Superior temporal gyrus (tissue), 1 donor: ENCODE data around the gene COL4A5.
A peak's percentile ranks its signal among the peaks of the same experiment; 100 is the strongest.

Experiments
- DNase-seq: peaks from one replicate; pipeline ENCODE4 v3.0.0-alpha.2; 2016; ENCODE audit errors: extremely low spot score

The COL4A5 gene

DNA sequence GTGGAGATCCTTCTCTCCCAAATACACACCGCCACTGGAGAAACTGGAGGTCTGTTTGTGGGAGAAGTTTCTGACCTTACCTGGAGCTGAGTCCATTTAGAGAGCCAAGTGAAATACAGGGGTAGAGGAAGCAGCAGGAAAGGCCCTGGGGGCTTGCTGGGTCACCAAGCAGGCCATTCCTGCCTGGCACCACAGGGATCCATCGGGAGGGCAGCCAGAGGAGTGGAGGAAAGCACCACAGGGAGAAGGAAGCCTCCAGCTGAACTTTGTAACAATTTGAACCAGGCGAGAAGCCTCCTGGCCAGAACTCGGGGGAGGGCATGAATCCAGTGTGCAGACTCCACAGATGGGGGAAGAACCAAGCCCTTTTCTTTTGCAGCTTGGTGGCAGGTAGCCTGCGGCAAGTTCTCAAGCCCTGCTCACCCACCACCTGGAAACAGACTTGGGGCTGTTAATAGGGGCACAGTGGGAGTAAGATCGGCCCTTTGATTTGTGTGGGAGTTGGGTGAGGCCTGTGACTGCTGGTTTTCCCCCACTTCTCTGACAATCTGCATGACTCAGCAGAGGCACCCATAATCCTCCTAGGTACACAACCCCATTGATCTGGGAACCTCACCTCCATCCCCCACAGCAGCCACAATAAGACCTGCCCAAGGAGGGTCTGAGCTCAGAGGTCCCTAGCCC lies 202.1 kb downstream of the COL4A5 start:
- no peak for DNase-seq

DNA sequence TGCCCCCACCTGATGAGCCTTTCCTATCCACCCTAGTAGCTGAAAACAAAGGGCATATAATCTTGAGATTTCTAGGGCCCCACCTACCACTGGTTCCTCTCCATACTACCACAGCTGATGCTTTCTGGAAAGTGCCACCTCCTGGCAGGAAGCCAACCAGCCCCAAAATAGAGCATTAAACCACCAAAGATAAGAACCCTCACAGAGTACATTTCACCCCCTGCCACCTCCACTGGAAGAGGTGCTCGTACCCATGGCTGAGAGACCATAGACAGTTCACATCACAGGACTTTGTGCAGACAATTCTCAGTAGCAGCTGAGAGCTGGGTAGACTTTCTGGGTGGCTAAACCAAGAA lies 202.6 kb downstream of the COL4A5 start:
- no peak for DNase-seq

DNA sequence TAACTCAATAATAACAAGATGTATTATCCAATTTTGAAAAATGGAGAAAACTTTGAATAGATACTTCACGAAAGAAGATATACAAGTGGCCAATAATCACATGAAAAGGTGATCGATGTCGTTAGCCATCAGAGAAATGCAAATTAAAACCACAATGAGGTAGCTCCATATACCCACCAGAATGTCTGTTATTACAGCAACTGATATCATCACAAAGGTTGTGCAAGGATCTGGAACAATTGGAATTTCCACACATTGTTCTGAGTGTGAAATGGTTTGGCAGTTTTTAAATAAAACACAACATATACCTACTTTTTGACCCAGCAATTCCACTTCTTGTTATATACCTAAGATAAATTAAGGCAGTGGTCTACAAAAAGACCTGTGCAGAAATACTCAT lies 225.1 kb downstream of the COL4A5 start:
- no peak for DNase-seq

DNA sequence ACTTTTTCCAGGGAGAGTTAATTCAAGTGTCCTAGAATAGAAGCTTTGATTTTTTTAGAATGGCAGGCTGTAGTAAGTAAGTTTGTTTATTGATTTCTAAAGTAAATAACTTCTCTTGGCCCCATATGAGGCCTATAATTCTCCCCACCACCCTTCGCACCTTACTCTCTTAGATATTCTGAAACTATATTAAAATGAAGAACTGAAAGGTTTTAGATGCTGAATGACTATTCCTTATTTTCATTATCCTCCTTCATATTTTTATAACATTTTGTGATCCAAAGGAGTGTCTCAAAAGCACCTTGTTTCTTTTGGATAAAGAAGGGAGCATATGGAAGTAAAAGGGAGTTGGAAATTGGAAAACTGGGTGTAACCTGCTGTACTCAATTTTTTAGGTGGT lies 226.5 kb downstream of the COL4A5 start:
- no peak for DNase-seq

DNA sequence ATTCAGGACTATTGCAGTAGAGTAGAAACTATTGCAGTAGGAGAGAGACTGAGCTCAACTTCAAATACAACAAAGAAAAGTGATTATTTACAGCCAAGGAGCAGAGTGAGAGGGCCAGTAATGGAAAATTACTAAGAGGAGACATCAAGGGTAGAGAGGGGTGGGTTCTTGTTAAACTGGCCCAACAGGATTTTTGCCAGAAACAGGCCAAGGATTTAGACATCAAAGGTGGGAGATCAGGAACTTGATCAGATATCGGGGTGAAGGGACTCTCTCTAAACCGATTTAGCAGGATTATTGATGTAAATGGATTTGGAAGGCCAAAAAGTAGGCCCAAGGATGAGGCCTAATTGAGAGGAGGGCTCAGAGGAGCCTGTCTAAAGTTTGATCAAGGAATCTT lies 231.9 kb downstream of the COL4A5 start:
- no peak for DNase-seq

DNA sequence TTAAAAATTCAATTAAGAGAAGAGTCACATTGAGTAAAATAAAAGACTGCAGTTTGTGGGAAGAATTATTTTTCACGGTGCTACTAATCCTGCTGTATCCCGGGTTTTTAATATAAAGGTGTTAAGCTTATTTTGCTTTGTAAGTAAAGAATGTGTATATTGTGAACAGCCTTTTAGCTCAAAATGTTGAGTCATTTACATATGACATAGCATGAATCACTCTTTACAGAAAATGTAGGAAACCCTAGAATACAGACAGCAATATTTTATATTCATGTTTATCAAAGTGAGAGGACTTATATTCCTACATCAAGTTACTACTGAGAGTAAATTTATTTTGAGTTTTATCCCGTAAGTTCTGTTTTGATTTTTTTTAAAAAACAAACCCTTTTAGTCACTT lies 257.1 kb downstream of the COL4A5 start:
- DNase-seq: no peak

DNA sequence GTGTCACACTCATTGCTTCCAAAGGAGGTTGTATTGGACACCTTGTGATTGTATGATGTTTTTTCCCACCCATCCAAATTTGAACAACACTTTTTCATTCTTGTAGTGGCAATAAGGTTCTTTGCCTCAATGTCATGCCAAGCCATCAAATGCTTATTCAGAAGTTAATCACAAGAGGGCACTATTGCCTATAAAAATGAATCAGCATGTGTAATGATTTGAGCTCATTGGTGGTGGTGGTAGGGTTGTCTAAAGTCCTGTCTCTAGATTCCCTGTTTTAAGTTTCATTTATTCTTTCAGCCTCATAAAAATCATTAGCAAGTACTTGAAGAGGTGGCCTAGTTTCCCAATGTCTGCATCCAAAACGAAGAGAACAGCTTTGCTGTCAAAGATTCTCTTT lies 259.7 kb downstream of the COL4A5 start:
- DNase-seq: peak; percentile 67

DNA sequence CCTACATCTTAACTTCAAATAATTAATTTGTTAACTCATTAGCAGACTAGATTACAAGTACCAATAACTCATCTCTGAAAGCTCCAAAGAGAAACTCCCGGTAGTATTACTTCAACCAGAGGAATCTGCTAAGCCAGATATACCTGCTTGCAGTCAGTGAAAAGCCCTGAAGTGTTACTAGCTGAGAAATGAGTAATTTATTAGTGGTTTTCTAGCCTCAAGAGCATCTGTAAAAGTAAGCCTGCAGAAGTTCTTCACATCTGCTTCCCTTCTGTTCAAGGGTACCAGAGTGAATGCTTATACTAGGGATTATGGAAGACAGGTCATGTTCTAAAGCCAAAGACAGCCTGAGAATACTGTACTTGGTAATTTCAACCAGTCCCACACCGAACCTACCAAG lies 262.0 kb downstream of the COL4A5 start:
- DNase-seq: no peak

DNA sequence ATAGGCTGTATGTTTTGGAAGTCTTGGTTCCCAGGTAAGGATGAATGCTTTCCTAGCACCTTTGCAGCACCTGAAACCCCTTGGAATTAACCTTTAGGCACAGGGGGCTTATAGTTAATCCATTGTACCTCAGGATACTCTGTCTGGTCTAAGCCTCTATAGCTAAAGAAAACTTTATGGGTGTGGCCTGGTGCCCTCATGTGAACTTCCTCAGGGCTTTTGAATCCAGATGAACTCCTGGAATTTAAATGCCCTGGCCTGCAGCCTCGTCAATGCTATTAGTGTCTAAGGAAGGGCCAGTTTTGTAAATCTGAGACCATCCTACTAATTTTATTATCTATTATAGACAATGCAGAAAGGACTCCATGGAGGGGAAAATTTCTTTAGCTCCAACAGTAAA lies 262.9 kb downstream of the COL4A5 start:
- DNase-seq: no peak

DNA sequence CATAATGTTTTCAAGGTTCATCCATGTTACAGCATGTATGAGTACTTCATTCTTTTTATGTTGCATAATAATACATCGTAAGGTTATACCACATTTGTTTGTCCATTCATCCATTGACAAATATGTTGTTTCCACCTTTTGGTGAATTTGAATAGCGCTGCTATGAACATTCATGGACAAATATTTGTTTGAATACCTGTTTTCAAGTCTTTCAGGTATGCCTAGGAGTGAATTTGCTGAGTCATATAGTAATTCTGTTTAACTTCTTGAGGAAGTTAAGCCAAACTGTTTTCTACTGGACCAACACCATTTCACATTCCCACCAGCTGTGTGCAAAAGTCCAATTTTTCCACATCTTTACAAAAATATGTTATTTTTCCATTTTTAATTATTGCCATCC lies 265.2 kb downstream of the COL4A5 start:
- DNase-seq: no peak

DNA sequence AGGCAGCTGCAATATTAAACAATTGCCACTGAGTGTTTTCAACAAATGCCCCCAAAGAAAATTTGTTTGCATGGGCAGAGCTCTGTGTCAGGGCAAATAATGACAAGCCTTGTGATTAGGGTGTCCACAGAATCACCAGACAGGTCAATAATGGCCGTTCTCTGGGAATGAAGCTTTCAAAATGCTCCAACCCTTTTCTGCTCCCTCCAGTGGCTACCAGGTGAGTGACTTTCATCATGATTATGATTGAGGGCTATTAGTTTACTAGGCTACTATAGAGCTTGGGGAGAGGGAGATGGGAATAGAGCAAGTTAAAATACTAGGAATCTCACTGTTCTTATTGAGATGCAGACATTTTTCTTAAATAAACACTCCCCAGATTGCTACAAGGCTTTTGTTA lies 273.2 kb downstream of the COL4A5 start:
- no peak for DNase-seq

DNA sequence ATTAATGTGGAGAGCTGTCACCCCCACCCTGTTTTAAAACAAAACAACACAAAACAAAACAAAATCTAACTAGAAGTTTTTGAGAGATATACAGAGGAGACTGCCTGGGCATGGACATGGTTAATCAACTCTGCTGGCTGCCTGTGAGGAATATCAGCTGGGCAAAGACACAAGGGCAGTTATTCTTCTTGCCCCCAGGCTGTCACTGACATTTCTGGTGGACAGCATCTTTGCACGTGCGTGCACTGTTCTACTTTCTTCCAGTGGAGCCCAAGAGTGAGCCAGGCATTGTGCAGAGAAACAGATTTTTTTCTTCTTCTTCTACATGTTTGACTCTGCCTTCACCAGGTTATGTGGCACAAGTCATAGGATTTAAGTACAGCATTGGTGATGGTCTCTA lies 282.9 kb downstream of the COL4A5 start:
- no peak for DNase-seq

DNA sequence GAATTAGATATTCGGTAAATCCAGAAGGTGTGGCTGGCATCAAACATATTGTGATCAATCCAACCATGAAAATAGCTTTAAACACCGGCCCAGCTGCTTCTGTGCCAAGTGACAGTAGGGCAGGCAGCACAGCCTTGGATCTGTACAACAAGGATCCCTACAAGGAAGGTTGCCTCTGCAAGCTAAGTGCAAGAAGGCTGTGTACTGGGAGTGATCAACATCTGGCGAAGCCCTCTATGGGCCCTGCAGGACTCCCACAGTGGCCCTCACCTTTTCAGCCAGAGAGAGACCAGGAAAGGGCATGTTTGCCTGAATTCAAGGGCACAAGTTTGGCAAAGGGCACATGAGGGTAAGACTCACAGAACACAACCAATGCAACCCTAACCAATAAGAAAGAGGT lies 287.1 kb downstream of the COL4A5 start:
- DNase-seq: no peak

DNA sequence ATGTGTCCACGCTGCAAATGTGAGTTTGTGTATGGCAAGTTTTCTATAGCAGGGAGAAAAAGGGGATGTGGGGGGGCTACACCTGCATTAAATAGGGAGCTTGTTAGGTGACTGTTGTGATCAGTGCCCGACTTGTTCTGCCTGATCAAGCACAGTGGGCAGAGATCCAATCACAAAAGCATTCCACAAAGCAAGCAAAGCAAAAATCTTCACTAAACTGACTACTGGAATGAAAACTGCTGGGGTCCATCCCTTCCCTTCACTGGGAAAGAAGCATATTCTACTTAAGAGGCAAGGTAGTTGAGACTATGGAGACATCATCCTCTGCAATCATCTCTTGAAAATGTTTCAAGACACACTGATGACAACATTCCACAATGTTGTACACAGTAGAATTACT lies 291.5 kb downstream of the COL4A5 start:
- DNase-seq: no peak

DNA sequence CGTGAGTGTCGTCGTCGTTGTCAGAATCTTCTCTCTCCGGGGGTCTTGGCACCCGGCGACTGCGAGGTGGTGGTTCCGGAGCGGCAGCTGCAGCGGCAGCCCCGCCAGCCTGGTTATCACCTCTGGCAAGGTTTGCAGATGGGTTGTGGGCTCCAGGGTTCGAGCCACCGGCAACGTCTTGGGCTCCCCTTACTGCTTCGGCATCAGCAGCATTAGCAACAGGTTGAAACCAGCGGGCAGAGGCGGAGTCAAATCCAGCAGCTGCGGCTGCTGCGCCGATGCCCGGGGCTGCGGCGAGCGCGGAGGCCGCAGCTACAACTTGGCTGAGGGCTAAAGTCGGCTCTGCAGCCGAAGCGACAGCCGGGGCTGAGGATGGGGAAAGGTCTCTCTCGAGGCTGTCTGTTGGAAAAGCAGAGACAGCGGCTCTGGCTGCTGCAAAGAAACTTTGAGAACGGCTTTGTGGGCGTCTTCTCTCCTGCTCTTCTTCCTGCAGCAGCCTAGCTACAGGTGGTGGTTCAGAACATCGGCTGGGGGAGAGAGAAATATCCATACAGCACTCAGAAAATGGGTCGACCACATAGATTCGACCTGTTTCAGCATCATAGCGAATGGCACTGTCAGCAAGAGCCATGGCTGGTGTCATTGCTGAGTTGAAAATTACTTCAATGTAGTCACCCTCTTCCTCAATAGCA lies 293.1 kb downstream of the COL4A5 start:
- DNase-seq: no peak

DNA sequence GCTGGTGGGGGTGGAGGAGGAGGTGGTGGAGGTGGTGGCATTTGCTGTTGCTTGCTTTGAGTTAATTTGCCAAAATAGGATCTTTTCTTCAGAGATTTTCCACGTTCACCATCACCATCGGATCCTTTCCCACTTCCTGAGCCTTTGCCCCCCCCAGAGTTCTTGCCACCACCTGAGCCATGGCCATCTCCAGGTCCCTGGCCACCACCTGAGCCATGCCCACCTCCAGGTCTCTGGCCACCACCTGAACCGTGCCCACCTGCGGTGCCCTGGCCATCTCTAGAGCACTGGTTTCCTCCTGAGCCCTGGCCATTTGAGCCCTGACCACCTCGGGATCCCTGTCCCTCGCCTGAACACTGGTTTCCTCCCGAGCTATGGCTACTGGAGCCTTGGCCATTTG lies 294.8 kb downstream of the COL4A5 start:
- no peak for DNase-seq

DNA sequence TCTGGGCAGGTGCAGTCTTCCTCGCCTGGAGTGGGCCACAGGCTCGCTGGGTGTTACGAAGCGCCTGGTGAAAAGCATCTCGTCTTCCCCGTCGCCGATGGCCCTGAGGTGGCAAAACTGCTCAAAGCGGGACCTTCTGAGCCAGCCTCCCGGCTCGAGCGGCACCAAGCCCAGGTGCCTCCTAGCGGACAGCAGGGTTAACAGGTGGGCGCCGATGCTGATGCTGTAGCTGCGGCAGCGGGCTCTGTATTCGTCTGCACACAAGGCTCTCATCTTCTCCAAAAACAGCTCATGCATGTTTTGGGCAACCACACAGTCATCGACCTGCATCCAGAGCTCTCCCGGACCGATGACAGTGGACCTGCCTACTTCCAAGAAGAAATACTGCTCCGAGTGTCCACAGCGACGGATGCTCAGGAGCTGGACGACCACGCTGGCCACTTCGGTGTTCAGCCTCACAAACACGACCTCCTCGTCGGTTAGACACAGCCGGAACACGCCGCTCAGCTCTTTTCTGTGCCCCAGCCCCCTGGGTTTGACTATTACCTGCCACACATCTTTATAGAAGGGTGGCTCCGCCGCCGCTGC lies 295.5 kb downstream of the COL4A5 start:
- no peak for DNase-seq

DNA sequence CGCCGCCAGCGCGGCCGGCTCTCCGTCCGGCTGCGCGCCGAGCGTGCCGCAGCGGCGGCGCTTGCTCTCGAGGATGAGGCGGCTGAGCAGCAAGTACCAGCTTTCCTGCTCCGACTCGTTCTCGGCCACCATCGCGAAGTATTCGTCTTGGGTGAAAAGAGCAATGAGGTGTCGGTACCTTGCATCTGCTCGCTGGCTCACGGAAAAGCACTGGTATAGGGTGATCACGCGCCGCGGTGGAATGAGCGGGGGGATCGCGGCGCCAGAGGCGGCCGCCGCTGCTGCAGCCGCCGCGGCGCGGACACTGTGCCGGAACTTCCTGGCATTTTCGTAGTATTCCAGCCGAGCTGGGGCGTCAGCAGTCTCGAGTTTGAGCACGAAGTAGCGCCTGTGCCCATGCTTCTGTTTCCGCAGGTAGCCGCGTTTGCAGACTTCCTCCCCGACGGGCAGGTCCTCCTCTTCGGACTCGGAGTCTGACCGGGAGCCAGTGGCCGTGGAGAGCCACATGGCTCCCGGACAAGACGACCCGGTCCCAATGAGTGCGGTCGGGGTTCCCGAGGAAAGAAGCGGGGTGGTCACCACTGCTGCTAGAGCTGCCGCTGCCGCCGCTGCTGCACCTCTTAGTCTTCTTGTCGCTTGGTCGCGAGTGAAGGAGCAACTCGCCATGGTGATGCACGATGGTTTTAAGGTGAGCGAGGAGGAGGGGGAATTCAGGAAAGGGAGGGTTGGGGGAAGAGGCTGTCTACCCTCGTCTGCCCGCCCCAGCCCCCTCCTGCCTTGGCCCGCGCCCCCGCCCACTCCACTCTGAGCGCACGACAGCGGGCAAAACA lies 296.3 kb downstream of the COL4A5 start:
- DNase-seq: no peak

DNA sequence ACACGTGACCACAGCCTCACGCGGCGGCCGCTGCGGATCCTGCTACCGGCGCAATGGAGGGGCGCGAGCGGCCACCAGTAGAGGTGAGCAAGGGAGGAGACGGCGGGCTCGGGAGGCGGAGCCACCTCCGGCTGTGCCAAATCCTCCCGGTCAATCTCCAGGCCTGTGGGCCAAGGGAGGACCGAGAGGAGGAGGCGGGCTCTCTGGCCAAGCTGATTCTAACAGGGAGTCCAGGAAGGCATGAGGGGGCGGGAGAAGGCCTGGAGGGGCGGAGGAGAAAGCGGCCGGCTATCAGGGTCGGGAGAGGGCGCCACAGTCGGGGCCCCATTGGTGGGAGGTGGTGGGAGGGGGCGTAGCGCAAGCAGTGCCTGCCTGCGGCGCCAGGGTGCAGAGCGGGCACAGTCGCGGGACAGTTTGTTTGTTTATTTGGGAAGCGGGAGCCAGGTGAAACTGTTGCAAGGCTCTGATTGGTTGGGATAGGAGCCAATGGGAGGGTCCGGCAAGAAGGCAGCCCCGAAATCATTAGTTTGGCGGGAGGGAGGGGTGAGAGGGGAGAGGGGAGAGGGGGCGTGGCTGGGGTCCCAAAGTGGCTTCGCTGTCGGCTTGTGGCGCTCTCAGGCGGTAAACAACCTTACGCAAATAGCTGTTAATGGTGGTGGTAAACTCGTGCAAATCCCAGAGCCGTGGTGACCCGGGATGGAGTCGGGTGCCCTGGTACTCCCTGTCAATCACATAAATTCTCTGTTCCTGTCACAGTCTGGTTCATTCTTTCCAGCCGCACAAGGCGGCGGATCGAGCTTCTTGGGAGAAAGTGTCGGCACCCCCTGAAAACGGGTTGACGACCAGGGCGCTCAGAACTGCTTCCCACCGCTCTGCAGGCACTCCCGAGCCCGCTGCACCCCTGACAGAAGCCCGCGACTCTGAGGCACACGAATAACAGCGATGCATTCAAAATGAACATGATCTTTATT lies 297.2 kb downstream of the COL4A5 start, which contains the start of gene IRS4:
TSS of gene IRS4 (minus strand) at position 55 of the 971 bp plus-strand sequence.
- DNase-seq: no peak

DNA sequence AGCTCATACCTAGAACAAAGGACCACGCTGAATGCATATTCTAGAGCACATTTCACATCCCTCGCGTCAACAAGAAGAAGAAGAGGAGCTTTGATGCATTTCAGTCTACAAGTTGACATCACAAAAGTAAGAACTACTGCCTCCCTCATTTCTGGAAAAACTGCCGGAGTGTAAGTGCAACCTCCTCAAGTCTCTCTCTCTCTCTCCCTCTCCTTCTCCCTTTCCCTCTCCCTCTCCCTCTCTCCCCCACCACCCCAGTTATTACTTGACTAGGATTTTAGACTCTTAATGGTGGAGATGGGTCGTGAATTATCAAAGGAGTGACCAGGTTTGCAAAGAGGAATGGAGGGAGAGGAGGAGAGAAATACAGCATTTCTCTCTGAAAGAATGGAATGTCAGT lies 298.1 kb downstream of the COL4A5 start:
- DNase-seq: no peak

DNA sequence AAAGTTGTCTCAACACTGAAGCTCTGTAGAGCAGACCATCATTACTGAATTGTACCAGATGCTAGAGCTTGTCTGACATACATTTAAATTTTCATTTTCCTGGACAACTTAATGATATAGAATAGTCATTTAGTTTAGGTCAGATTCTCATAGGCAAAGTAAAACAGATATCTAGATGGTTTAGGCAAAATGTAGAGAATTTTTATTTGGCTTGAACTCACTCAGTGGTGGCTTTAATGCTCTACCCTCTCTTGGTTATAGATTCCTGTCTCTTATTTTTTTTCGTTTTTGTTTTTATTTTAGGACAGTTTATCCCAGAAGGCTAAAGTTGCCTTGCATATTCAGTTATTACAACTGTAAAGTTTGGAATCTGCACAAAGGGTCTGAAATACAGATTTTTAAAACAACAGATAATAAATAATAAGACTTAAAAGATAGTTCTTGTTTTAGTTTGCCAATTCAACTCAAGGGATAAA lies 300.7 kb downstream of the COL4A5 start:
- no peak for DNase-seq
